Iris pigment epithelial cell (primary cell): Measurements from ENCODE around the gene RGS1.

ENCODE experiments used
- DNase-seq: peaks from one replicate; pipeline ENCODE4 v3.0.0-alpha.2; 2011; ENCODE audit warnings: low read depth

RGS1 gene

DNA sequence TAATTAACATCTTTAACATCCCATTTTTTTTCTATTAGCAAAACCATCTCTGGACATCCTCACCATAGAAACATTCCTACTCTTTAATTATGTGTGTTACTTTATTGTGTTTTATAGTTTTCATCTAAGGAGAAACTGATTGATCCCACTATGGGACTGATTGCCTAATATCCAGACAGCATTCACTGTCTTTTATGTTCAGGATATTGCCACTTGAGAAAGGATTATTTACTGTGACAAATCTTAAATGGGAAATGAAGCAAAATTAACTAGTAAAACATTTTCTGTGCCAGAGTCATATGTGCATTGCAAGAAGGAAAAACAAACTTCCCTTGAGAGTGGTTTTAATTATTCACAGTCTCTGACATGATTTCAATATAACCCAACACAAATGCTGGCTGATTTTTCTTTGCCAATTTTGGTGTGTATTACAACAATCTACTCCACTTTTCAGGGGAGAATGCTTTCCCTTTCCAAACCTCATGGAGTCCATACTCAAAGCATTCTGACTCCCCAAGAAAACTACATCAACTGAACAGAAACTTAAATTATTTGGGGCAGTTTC, 44.6 kb downstream of the RGS1 start:
- no peak for DNase-seq

DNA sequence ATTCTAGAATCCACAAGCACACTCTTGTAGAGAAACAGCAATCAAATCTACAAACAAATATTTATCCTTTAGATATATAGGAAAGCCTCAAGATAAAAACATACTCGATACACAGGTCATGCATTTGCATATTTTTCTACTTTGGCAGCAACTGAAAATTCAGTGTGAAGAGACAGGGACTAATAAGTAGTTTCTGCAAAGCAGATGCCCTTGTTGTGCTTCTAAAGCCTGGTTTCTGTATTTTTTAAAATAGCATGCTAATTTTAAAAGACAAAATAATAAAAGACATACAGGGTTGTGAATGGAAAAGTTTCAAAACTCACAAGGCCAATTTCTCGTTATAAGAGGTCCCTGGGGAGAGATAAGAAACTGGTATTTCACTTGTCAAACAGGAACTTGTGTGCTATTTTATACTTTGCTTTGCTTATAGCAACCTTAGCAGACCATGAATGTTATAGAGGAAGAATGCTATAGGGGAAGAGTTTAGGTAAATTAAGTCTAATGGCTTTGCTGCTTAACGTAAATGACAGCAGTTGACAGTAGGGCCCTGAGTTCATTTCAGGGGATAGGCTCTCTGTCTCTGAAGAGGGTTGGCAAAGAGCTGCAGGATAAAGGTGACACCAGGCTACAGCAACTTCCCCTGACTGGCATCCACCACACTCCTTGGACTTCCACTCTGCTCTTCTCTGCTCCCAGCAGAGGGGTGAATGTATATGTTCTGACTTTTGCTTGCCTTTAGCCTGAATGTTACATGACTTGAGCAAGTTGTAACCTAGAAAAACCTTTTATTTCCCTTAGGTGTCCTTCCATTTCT, 51.0 kb downstream of the RGS1 start:
- DNase-seq, result no peak

GRCh38 chr1:192627901-192628300, 52.3 kb downstream of the RGS1 start:
- DNase-seq, result no peak

GRCh38 chr1:192628396-192629057, 53.0 kb downstream of the RGS1 start:
- no peak for DNase-seq

- no peak for DNase-seq
These were observed 54.0 kb downstream of the RGS1 start for GRCh38 chr1:192629612-192630011.
